ENCODE measurements around the gene DDIT3.

The DDIT3 gene

DNA sequence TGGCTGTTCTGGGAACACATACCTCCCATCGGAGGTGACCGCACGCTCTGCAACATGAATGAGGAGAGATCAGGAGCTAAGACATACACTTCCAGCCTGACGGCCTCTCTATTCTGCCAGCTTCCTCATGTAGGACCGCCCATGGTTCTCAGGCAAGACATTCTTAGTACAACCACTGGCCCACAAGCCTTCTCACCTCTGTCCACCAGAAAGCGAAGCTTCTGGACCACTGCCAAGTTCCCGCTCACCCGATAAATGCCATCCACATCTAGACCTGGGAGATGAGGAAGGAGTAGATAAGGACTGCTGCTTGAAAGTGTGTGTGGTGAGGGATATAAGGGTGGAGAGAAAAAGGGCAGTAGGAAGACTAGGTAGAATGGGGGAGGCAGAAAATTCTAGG is 45.9 kb downstream of the DDIT3 start:
- TF ChIP-seq POLR2AphosphoS5 (IDR thresholded peaks at IDR 0.05; ENCODE audit: low read depth, low read length) (no peak), TAF1 (IDR thresholded peaks at IDR 0.05; ENCODE audit: borderline replicate concordance, insufficient read depth, low read length) (no peak), FOXP2 (optimal IDR thresholded peaks at IDR 0.05; ENCODE audit: borderline replicate concordance, extremely low read depth, extremely low read length, insufficient read depth) (no peak), SIN3A (IDR thresholded peaks at IDR 0.05; ENCODE audit: borderline replicate concordance, insufficient read depth, low read length) (no peak)
- TF ChIP-seq, protein P1, sequence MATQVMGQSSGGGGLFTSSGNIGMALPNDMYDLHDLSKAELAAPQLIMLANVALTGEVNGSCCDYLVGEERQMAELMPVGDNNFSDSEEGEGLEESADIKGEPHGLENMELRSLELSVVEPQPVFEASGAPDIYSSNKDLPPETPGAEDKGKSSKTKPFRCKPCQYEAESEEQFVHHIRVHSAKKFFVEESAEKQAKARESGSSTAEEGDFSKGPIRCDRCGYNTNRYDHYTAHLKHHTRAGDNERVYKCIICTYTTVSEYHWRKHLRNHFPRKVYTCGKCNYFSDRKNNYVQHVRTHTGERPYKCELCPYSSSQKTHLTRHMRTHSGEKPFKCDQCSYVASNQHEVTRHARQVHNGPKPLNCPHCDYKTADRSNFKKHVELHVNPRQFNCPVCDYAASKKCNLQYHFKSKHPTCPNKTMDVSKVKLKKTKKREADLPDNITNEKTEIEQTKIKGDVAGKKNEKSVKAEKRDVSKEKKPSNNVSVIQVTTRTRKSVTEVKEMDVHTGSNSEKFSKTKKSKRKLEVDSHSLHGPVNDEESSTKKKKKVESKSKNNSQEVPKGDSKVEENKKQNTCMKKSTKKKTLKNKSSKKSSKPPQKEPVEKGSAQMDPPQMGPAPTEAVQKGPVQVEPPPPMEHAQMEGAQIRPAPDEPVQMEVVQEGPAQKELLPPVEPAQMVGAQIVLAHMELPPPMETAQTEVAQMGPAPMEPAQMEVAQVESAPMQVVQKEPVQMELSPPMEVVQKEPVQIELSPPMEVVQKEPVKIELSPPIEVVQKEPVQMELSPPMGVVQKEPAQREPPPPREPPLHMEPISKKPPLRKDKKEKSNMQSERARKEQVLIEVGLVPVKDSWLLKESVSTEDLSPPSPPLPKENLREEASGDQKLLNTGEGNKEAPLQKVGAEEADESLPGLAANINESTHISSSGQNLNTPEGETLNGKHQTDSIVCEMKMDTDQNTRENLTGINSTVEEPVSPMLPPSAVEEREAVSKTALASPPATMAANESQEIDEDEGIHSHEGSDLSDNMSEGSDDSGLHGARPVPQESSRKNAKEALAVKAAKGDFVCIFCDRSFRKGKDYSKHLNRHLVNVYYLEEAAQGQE (IDR thresholded peaks at IDR 0.05; ENCODE audit: insufficient read depth in 1 of 2, low read depth in 2 of 2, low read length in 2 of 2), result no peak

DNA sequence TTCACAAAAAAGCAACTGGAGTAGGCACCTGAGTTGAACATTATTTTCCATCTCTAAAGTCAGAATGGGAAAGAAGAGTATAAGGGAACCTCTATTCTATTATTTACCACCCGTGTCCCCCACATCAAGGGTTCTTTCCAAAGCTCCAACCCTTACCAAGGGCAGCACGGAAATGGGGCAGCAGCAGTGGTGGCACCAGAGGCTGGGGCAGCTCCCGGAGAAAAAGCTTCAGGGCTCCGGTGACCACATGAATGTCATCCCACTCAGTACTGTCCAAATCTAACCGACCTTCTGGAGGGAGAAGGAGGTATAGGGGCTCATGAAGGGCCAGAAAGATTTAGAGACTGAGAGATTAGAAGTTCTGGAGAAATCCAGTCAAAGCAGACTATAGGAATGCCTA is 46.4 kb downstream of the DDIT3 start:
- TF ChIP-seq FOXP2 (optimal IDR thresholded peaks at IDR 0.05; ENCODE audit: borderline replicate concordance, extremely low read depth, extremely low read length, insufficient read depth), result no peak
- no peak for TF ChIP-seq SIN3A (IDR thresholded peaks at IDR 0.05; ENCODE audit: borderline replicate concordance, insufficient read depth, low read length)
- no peak for TF ChIP-seq TAF1 (IDR thresholded peaks at IDR 0.05; ENCODE audit: borderline replicate concordance, insufficient read depth, low read length)
- TF ChIP-seq, protein P1 (IDR thresholded peaks at IDR 0.05; ENCODE audit: insufficient read depth in 1 of 2, low read depth in 2 of 2, low read length in 2 of 2), result no peak
- no peak for TF ChIP-seq POLR2AphosphoS5 (IDR thresholded peaks at IDR 0.05; ENCODE audit: low read depth, low read length)

DNA sequence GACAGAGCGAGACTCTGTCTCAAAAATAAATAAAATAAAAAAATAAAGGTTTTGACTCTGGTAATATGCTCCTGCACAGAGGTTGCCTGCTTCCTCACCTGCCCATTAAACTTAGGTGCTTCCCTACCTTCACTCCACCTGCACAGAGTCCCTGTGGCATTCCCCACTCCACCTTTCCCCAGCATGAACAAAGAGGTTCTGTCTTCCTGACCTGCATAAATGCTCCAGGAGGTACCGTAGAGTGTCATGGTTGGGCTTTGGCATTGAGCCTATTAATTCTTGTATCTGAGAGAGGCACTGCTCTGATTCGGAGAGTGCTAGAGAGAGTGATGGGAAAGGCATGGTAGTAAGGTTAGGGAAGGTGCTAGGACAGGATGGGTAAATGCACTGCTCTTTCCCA is 46.9 kb downstream of the DDIT3 start:
- TF ChIP-seq FOXP2 (optimal IDR thresholded peaks at IDR 0.05; ENCODE audit: borderline replicate concordance, extremely low read depth, extremely low read length, insufficient read depth) (no peak), SIN3A (IDR thresholded peaks at IDR 0.05; ENCODE audit: borderline replicate concordance, insufficient read depth, low read length) (no peak), TAF1 (IDR thresholded peaks at IDR 0.05; ENCODE audit: borderline replicate concordance, insufficient read depth, low read length) (no peak), POLR2AphosphoS5 (IDR thresholded peaks at IDR 0.05; ENCODE audit: low read depth, low read length) (no peak)
- TF ChIP-seq, protein P1 (IDR thresholded peaks at IDR 0.05; ENCODE audit: insufficient read depth in 1 of 2, low read depth in 2 of 2, low read length in 2 of 2), result no peak

DNA sequence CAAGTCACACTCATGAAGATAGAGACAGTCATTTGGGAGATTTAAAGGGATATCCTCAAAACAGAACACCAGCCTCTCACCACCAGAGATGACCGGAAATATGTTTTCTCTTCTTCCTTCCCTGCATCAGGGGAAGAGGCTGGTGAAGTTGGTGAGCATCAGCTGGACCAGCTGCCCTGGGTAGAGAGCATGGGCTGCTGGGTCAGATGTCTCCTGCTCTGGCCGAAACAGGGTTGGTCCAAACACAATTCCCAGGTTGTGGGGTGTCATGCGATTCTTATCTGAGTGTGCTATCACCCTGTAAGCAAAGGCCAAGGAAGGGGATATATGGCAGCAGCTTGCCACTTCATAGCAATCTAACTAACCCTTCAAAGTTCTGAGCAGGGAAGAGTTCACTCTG is 47.9 kb downstream of the DDIT3 start:
- no peak for TF ChIP-seq TAF1 (IDR thresholded peaks at IDR 0.05; ENCODE audit: borderline replicate concordance, insufficient read depth, low read length)
- TF ChIP-seq, protein P1 (IDR thresholded peaks at IDR 0.05; ENCODE audit: insufficient read depth in 1 of 2, low read depth in 2 of 2, low read length in 2 of 2), result no peak
- no peak for TF ChIP-seq FOXP2 (optimal IDR thresholded peaks at IDR 0.05; ENCODE audit: borderline replicate concordance, extremely low read depth, extremely low read length, insufficient read depth)
- TF ChIP-seq POLR2AphosphoS5 (IDR thresholded peaks at IDR 0.05; ENCODE audit: low read depth, low read length), result no peak
- TF ChIP-seq SIN3A (IDR thresholded peaks at IDR 0.05; ENCODE audit: borderline replicate concordance, insufficient read depth, low read length), result no peak

DNA sequence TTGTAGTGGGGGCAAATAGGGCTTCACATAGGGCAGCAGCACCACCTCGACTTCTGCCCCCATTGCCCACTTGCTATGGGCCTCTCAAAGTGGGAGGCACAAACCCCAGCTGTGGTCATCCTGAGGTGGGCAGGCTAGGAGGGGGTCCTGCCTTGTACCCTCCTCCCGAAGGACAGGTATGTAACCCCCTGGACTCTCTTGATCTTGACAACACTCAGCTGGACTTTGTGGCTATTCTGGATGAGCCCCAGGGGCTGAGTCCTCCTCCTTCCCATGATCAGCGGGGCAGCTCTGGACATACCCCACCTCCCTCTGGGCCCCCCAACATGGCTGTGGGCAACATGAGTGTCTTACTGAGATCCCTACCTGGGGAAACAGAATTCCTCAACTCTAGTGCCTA is 48.7 kb downstream of the DDIT3 start:
- TF ChIP-seq TAF1 (IDR thresholded peaks at IDR 0.05; ENCODE audit: borderline replicate concordance, insufficient read depth, low read length) (no peak), FOXP2 (optimal IDR thresholded peaks at IDR 0.05; ENCODE audit: borderline replicate concordance, extremely low read depth, extremely low read length, insufficient read depth) (no peak), POLR2AphosphoS5 (IDR thresholded peaks at IDR 0.05; ENCODE audit: low read depth, low read length) (no peak), SIN3A (IDR thresholded peaks at IDR 0.05; ENCODE audit: borderline replicate concordance, insufficient read depth, low read length) (no peak)
- TF ChIP-seq, protein P1 (IDR thresholded peaks at IDR 0.05; ENCODE audit: insufficient read depth in 1 of 2, low read depth in 2 of 2, low read length in 2 of 2), result no peak

All from PFSK-1 (cell line).